Esophagus muscularis mucosa (tissue), 4 donors: ENCODE results near the gene RAB34. TPM values are rescaled to one million over a fixed set of nuclear protein-coding genes. Genes with fewer than 3 reads are reported as not detected.
"Not testable (repeated sequence)": the region's sequence is repeated elsewhere in the genome, so short reads cannot be mapped to it uniquely, and the experiment has no call there.

ENCODE experiments used
- DNase-seq: peaks from one replicate; pipeline ENCODE4 v3.0.0-alpha.2; 2017; ENCODE audit errors: extremely low spot score
- H3K27ac ChIP-seq, 4 donors: fragments of 200-600 bp; sonication (generic); replicated peaks in 1 of 4; 1 replicate in 3 of 4; 2 replicates in 1 of 4; pipeline ENCODE4 v1.5.1; 2016 to 2019; ENCODE audit warnings: mild to moderate bottlenecking in 1 of 4
- H3K27me3 ChIP-seq, 4 donors: fragments of 200-600 bp; sonication (generic); one replicate each; pipeline versions ENCODE4 v1.5.1 to v1.6.0; 2016 to 2019
- H3K36me3 ChIP-seq, 4 donors: fragments of 200-600 bp; sonication (generic); one replicate each; pipeline ENCODE4 v1.5.1; 2016 to 2019
- H3K4me1 ChIP-seq, 4 donors: fragments of 200-600 bp; sonication (generic); one replicate each; pipeline ENCODE4 v1.5.1; 2016 to 2019
- H3K4me3 ChIP-seq, 4 donors: fragments of 200-600 bp; sonication (generic); 1 replicate in 2 of 4; 2 replicates in 2 of 4; pipeline ENCODE4 v1.5.1; 2016 to 2019; ENCODE audit warnings: mild to moderate bottlenecking in 4 of 4, moderate library complexity in 1 of 4
- H3K9me3 ChIP-seq, 4 donors: fragments of 200-600 bp; sonication (generic); 1 replicate in 3 of 4; 2 replicates in 1 of 4; pipeline ENCODE4 v1.5.1; 2016 to 2019
- CTCF ChIP-seq, 3 experiments: fragments of 200-600 bp in 2 of 3; fragments of 450-650 bp in 1 of 3; sonication (generic) in 2 of 3; IDR thresholded peaks; one replicate each; pipeline ENCODE4 v1.5.1; 2017 to 2019; ENCODE audit warnings: antibody characterized with exemption in 3 of 3, mild to moderate bottlenecking in 2 of 3, moderate library complexity in 1 of 3
- EP300 ChIP-seq: sonication (generic); formaldehyde crosslinking; IDR thresholded peaks from one replicate; pipeline ENCODE4 v1.6.1; 2017; ENCODE audit warnings: antibody characterized with exemption
- POLR2A ChIP-seq: fragments of 450-650 bp; IDR thresholded peaks from one replicate; pipeline ENCODE4 v1.6.1; 2017; ENCODE audit warnings: antibody characterized with exemption, moderate library complexity, mild to moderate bottlenecking, low read depth
- POLR2AphosphoS5 ChIP-seq, 2 donors: sonication (generic); formaldehyde crosslinking; IDR thresholded peaks; one replicate each; pipeline ENCODE4 v1.6.1; 2017; ENCODE audit warnings: antibody characterized with exemption in 2 of 2
- WGBS: methylation state at CpG from one replicate; pipeline ENCODE4 v1.1.5; 2018; 5-methylcytosine and 5-hydroxymethylcytosine counted together
- intact Hi-C: fragments of 100-400 bp; cut with DNase I; formaldehyde crosslinking; loops from one replicate; pipeline ENCODE4 v1.15.1; 2023
- total RNA-seq, 4 donors: library from RNA; depleted of rRNA; stranded (reverse); fragments of >200 nt; gene quantifications; one replicate each; pipeline versions ENCODE4 v1.1.0 to v1.2.1, GENCODE V29; 2016

RAB34 gene
- total RNA-seq, 4 donors from 2014 or later = 147 to 216 (median 202) TPM

DNA sequence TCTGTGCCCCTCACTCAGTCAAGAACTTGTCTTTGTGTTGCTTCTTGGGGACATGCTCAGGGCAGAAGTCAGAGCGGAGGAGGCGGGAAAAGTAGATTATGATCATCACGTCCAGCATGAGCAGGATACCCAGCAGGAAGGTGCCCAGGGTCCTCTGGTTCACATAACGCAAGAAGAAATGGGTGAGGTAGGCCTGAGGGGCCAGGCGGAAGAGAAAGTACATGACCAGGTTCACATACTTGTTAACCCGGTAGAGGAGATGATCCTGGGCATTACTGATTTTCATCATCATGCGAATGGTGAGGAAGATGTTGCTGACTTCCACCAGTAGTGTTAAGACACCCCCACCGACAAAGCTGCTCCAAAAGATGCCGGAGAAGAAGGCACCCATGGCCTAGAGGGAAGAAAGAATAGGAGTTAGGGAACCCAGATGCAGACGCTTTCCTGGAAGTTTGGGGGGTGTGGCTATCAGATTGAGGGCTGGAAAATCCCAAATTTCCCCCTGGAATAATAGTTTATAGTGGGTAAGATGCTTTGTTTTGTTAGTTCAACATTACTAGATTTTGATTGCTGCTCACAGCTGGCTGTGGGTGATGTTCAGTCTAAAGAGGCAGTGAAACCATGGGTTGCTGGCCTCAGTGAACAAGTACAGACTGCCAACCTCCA is 7.0 kb upstream of the RAB34 start:
- Histone ChIP-seq H3K4me3 (no peak overlapping the region), H3K9me3 (no peaks in the 10 kb centered on the region), H3K4me1 (peaks cover 46 to 76% (median 69%) of the 10 kb centered on the region in 4 donors), H3K36me3 (peaks cover 33 to 44% (median 40%) of the 10 kb centered on the region in 4 donors), H3K27me3 (no peaks in the 10 kb centered on the region), H3K27ac (peak overlapping the region in 3 of 4 donors; percentile 95 to 98 (median 97))
- no peak for DNase-seq
- TF ChIP-seq POLR2AphosphoS5 (IDR thresholded peaks at IDR 0.05) (no peak), CTCF (IDR thresholded peaks at IDR 0.05) (no peak), POLR2A (no peak), EP300 (no peak)
- 79% methylated on average over 10 of the region's 10 CpGs for WGBS
- intact Hi-C loops = loop anchor here (5.0 kb wide), 1 partner anchor 38 kb away; no protein-coding TSS in a partner anchor

- H3K4me1 ChIP-seq = peaks cover 50 to 75% (median 67%) of the 10 kb centered on the region in 4 donors
- not testable (repeated sequence) for H3K27ac ChIP-seq, H3K4me3 ChIP-seq, H3K9me3 ChIP-seq, H3K27me3 ChIP-seq, DNase-seq
- peaks cover 33 to 44% (median 40%) of the 10 kb centered on the region in 4 donors for H3K36me3 ChIP-seq
- intact Hi-C loops = loop anchor here (5.0 kb wide), 1 partner anchor 38 kb away; no protein-coding TSS in a partner anchor
- 64% methylated on average over 4 of the region's 4 CpGs for WGBS
Measured at GRCh38 chr17:28723836-28724499, 6.3 kb upstream of the RAB34 start.

DNA sequence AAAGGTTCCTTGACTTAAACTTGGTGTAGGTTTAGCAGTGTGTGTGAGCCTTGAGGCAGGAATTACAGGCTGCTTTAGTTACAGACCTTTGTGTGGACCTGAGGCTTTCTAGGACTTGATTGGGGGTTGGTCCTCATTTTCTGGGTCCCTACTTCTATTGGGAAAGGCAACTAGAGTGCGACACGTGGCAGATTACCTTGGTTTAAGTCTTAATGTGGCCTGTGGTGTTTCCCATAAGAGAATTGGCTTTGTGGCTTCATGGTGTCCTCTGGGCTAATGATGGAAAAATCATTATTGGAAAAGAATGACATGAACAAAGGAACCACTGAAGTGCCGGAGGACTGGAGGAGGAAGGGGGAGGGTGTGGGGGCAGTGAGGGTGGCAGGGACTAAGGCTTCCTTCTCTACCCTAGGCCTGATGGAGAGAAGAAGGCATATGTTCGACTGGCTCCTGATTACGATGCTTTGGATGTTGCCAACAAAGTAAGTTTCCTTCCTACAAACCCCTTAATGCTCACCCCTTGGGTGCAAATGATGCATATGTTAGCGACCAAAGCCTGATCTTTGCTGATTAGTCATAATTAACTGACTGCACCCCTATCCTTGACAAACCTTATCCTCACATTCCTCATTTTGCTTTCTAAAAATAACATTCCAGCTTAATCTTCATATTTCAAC is 5.6 kb upstream of the RAB34 start:
- intact Hi-C loops = loop anchor here (5.0 kb wide), 1 partner anchor 39 kb away; no protein-coding TSS in a partner anchor

DNA sequence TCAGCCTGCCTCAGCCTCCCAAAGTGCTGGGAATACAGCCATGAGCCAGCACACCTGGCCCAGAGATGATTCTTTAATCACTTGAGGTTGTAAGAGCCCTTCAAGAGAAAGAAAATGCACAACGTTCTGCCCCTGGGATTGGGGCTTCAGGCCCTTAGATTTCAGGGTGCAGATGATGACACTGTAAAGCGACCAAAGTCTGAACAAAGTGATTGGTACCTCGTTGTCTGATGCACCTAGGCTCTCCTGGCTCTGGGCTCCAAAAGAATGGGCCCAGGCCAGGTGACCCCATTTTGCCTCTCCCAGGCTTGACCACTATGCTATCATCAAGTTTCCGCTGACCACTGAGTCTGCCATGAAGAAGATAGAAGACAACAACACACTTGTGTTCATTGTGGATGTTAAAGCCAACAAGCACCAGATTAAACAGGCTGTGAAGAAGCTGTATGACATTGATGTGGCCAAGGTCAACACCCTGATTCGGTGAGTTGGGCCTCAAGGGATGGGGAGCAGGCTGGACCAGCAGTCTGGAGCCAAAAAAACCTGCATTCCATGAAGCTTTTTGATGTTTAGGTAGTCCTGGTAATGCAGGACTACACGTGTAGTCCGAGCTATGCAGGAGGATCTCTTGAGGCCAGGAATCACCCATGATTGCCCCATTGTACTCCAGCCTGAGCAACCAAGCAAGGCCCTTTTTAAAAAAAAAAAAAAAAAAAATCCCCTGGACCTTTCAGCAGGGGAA is 4.9 kb upstream of the RAB34 start:
- Histone ChIP-seq H3K4me1 (peaks cover 54 to 81% (median 71%) of the 10 kb centered on the region in 4 donors), H3K36me3 (peaks cover 33 to 44% (median 40%) of the 10 kb centered on the region in 4 donors), H3K4me3 (no peak overlapping the region), H3K27me3 (no peaks in the 10 kb centered on the region), H3K27ac (peak overlapping the region in 1 of 4 donors; percentile 18), H3K9me3 (no peaks in the 10 kb centered on the region)
- 72% methylated on average over 6 of the region's 7 CpGs for WGBS
- no peak for DNase-seq
- TF ChIP-seq POLR2AphosphoS5 (IDR thresholded peaks at IDR 0.05) (no peak), POLR2A (no peak)
- intact Hi-C loops = loop anchor here (5.0 kb wide), 1 partner anchor 40 kb away; no protein-coding TSS in a partner anchor

More for the DNA sequence above, 5.6 kb upstream of the RAB34 start:
- Histone ChIP-seq H3K4me1 (peaks cover 55 to 80% (median 73%) of the 10 kb centered on the region in 4 donors), H3K27me3 (no peaks in the 10 kb centered on the region), H3K36me3 (peaks cover 33 to 44% (median 40%) of the 10 kb centered on the region in 4 donors), H3K9me3 (no peaks in the 10 kb centered on the region), H3K27ac (no peak overlapping the region), H3K4me3 (no peak overlapping the region)
- DNase-seq = no peak
- WGBS = 76% methylated on average over 6 of the region's 6 CpGs
- TF ChIP-seq POLR2AphosphoS5 (IDR thresholded peaks at IDR 0.05) (no peak), EP300 (no peak), POLR2A (no peak), CTCF (IDR thresholded peaks at IDR 0.05) (no peak)

GRCh38 chr17:28720997-28721329 is 3.3 kb upstream of the RAB34 start:
- not testable (repeated sequence) for DNase-seq, H3K9me3 ChIP-seq, H3K27me3 ChIP-seq
- Histone ChIP-seq H3K27ac (peak overlapping the region in 3 of 4 donors; percentile 88 to 91 (median 89)), H3K4me1 (peaks cover 54 to 79% (median 67%) of the 10 kb centered on the region in 4 donors), H3K36me3 (peaks cover 33 to 44% (median 40%) of the 10 kb centered on the region in 4 donors), H3K4me3 (peak overlapping the region; percentile 67 to 95 (median 76))
- intact Hi-C loops = loop anchor here (5.0 kb wide), 1 partner anchor 41 kb away; no protein-coding TSS in a partner anchor
- 37% methylated on average over 19 of the region's 19 CpGs for WGBS
